ENCODE results near the gene ETV4.

The ETV4 gene

DNA sequence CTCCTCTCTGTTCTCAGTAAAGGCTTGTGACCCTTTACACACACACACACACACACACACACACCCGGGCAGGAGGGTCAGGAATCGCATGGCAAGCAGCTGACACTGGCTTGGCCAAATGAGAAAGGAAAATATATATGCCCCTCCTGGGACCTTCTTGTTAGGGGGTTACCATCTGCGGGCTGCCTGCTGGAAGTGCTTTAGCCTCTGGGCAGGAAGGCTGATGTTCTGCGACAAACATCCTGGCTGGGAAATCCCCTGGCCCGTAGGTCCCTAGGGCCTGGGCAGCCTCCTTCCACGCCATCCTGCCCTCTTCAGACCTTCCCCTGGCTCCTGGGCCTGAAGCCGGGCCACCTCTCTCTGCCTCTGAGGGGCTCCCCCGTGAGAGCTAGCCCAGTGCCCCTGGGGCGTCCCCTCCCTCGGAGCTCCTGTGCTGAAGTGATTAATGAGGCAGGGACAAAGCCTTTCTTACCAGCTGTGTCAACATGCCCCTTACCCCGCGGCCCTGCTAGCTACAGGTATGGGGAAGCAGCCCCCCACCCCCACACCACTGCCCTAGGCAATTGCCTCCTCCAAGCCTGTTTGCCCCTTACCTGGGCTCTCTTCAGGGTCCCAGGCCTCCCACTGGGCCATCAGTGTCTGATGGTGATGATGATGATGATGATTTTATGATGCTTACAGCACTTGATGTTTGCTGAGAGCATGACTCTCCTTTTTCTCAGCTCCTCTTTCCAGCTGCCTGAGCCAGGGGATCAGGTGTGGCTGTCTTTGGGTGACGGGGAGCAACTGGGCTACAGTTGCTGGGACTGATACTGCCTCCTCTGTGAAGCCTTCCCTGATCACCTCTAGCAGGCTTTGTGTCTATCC, 32.8 kb upstream of the ETV4 start:
- Histone ChIP-seq H3K36me3 (ENCODE audit: control insufficient read depth, insufficient read depth, low read length) (no peaks in the 10 kb centered on the region), H3K9ac (ENCODE audit: low read length) (no peak overlapping the region), H3K27ac (ENCODE audit: low read depth, low read length) (no peak overlapping the region), H3K4me1 (ENCODE audit: control insufficient read depth, insufficient read depth, low read length) (no peaks in the 10 kb centered on the region), H3K27me3 (ENCODE audit: control insufficient read depth, insufficient read depth, low read length) (no peaks in the 10 kb centered on the region), H3K4me3 (ENCODE audit: low read length) (no peak overlapping the region)

DNA sequence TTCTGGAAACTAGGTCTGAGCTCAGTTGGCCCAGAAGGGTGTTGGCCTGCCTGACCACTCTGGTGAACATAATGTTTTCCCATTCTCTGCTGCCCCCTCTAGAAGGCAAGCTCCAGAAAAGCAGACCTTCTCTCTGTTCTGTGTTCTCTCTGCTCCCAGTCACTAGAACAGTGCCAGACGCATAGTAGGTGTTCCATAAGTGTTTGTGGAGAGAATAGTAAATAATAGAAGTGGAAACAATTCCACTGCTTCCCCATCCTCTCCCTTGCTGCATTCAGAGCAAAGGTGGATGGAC, 32.2 kb upstream of the ETV4 start:
- no peak overlapping the region for H3K27ac ChIP-seq (ENCODE audit: low read depth, low read length)
- H3K27me3 ChIP-seq (ENCODE audit: control insufficient read depth, insufficient read depth, low read length), result no peaks in the 10 kb centered on the region
- no peak overlapping the region for H3K9ac ChIP-seq (ENCODE audit: low read length)
- H3K4me1 ChIP-seq (ENCODE audit: control insufficient read depth, insufficient read depth, low read length), result no peaks in the 10 kb centered on the region
- no peaks in the 10 kb centered on the region for H3K36me3 ChIP-seq (ENCODE audit: control insufficient read depth, insufficient read depth, low read length)
- no peak overlapping the region for H3K4me3 ChIP-seq (ENCODE audit: low read length)

- no peaks in the 10 kb centered on the region for H3K36me3 ChIP-seq (ENCODE audit: control insufficient read depth, insufficient read depth, low read length)
- H3K27me3 ChIP-seq (ENCODE audit: control insufficient read depth, insufficient read depth, low read length), result no peaks in the 10 kb centered on the region
- no peak overlapping the region for H3K9ac ChIP-seq (ENCODE audit: low read length)
- no peaks in the 10 kb centered on the region for H3K4me1 ChIP-seq (ENCODE audit: control insufficient read depth, insufficient read depth, low read length)
- H3K27ac ChIP-seq (ENCODE audit: low read depth, low read length), result no peak overlapping the region
- H3K4me3 ChIP-seq (ENCODE audit: low read length), result no peak overlapping the region
Measured at GRCh38 chr17:43577664-43578403, 31.7 kb upstream of the ETV4 start.

- Histone ChIP-seq H3K36me3 (ENCODE audit: control insufficient read depth, insufficient read depth, low read length) (no peaks in the 10 kb centered on the region), H3K27me3 (ENCODE audit: control insufficient read depth, insufficient read depth, low read length) (no peaks in the 10 kb centered on the region), H3K27ac (ENCODE audit: low read depth, low read length) (no peak overlapping the region), H3K4me1 (ENCODE audit: control insufficient read depth, insufficient read depth, low read length) (no peaks in the 10 kb centered on the region), H3K9ac (ENCODE audit: low read length) (no peak overlapping the region), H3K4me3 (ENCODE audit: low read length) (no peak overlapping the region)
Measured at GRCh38 chr17:43576563-43577229, 30.6 kb upstream of the ETV4 start.

- H3K27ac ChIP-seq (ENCODE audit: low read depth, low read length), result no peak overlapping the region
Measured at GRCh38 chr17:43574896-43575525, 28.9 kb upstream of the ETV4 start.

GRCh38 chr17:43574348-43574747, 28.2 kb upstream of the ETV4 start:
- Histone ChIP-seq H3K4me3 (ENCODE audit: low read length) (no peak overlapping the region), H3K27ac (ENCODE audit: low read depth, low read length) (no peak overlapping the region), H3K9ac (ENCODE audit: low read length) (no peak overlapping the region), H3K27me3 (ENCODE audit: control insufficient read depth, insufficient read depth, low read length) (no peaks in the 10 kb centered on the region), H3K36me3 (ENCODE audit: control insufficient read depth, insufficient read depth, low read length) (no peaks in the 10 kb centered on the region), H3K4me1 (ENCODE audit: control insufficient read depth, insufficient read depth, low read length) (no peaks in the 10 kb centered on the region)

More at GRCh38 chr17:43574896-43575525, 28.9 kb upstream of the ETV4 start:
- Histone ChIP-seq H3K27me3 (ENCODE audit: control insufficient read depth, insufficient read depth, low read length) (no peaks in the 10 kb centered on the region), H3K9ac (ENCODE audit: low read length) (no peak overlapping the region), H3K36me3 (ENCODE audit: control insufficient read depth, insufficient read depth, low read length) (no peaks in the 10 kb centered on the region), H3K4me1 (ENCODE audit: control insufficient read depth, insufficient read depth, low read length) (no peaks in the 10 kb centered on the region), H3K4me3 (ENCODE audit: low read length) (no peak overlapping the region)

DNA sequence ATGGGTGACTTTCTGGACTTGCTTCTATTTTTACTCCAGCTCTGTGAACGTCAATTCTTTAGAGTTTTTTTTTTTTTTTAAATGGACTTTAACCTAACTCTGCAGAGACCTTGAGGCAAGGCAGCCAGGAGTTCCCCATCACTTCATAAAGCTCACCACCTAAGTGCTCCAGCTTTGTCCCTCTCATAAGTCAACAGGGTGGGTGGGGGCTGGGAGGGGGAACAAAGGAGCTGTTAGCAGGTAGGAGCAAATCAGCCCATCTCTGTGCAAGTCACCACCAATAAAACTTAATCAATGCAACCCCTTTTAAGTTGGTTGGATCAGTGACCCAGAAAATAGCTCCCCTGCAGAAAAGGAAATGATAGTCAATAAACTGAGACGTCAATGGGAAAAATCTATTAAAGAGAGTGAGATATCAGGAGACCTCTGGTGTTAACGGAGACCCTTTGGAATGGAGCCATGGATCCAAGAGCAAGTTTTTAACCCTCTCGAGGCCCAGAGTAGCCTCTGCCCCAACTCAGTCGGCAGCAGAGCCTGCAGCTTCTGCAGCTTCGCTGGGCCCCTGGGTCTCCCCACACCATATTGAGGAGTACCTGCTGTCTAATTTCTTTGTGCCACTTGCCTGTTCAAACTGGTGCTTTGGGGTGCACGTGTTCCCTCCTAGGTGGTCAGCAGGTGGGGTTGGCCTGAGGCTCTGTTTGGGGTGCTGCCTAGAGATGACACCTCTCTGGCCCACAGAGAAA, 27.6 kb upstream of the ETV4 start:
- no peaks in the 10 kb centered on the region for H3K36me3 ChIP-seq (ENCODE audit: control insufficient read depth, insufficient read depth, low read length)
- H3K4me3 ChIP-seq (ENCODE audit: low read length), result no peak overlapping the region
- H3K27ac ChIP-seq (ENCODE audit: low read depth, low read length), result no peak overlapping the region
- no peak overlapping the region for H3K9ac ChIP-seq (ENCODE audit: low read length)
- H3K4me1 ChIP-seq (ENCODE audit: control insufficient read depth, insufficient read depth, low read length), result no peaks in the 10 kb centered on the region
- no peaks in the 10 kb centered on the region for H3K27me3 ChIP-seq (ENCODE audit: control insufficient read depth, insufficient read depth, low read length)

DNA sequence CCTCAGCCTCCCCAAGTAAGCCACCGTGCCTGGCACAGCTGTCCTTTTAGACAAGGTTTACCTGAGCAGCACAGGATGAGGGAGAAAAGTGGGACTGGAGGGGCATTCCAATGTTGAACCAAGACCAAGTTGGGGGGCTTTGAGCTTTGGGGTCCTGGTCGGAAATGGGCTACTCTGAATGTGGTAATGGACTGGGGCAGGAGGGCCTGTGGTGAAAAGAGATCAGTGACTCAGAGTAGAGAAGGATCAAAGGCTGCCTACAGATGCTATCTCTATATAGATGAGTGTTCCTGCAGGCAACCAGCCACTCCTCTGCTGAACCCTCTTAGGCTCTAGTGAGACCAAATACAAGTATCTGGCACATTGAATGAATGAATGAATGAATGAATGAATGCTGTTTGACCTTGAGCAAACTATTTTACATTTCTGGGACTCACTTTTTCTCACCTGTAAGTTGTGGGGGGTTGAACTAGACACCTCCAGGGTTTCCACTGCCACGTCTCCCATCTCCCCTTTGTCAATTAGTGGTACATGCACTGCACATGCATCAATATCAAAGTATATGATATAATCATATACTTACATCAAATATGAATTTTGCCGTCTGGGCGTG, 26.3 kb upstream of the ETV4 start:
- Histone ChIP-seq H3K27ac (ENCODE audit: low read depth, low read length) (no peak overlapping the region), H3K4me1 (ENCODE audit: control insufficient read depth, insufficient read depth, low read length) (no peaks in the 10 kb centered on the region), H3K27me3 (ENCODE audit: control insufficient read depth, insufficient read depth, low read length) (no peaks in the 10 kb centered on the region), H3K9ac (ENCODE audit: low read length) (no peak overlapping the region), H3K4me3 (ENCODE audit: low read length) (no peak overlapping the region), H3K36me3 (ENCODE audit: control insufficient read depth, insufficient read depth, low read length) (no peaks in the 10 kb centered on the region)

DNA sequence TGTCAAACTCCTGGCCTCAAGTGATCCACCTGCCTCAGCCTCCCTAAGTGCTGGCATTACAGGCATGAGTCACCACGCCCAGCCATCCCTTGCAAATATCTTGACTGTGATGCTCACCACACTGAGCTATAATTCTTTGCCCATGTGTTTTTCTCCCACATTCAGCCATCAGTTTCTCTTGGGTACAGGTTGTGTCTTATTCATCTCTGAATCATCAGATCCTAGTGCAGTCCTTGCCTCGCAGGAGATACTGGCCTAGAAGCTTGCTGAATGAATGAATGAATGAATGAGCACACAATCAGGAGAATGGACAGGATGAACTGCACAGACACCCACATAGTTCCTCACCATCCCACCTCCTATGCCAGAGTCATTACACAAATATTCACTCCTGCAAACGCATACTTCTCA, 24.4 kb upstream of the ETV4 start:
- H3K27ac ChIP-seq (ENCODE audit: low read depth, low read length), result no peak overlapping the region
- H3K4me3 ChIP-seq (ENCODE audit: low read length), result no peak overlapping the region
- H3K36me3 ChIP-seq (ENCODE audit: control insufficient read depth, insufficient read depth, low read length), result no peaks in the 10 kb centered on the region
- no peak overlapping the region for H3K9ac ChIP-seq (ENCODE audit: low read length)
- H3K4me1 ChIP-seq (ENCODE audit: control insufficient read depth, insufficient read depth, low read length), result no peaks in the 10 kb centered on the region
- no peaks in the 10 kb centered on the region for H3K27me3 ChIP-seq (ENCODE audit: control insufficient read depth, insufficient read depth, low read length)

DNA sequence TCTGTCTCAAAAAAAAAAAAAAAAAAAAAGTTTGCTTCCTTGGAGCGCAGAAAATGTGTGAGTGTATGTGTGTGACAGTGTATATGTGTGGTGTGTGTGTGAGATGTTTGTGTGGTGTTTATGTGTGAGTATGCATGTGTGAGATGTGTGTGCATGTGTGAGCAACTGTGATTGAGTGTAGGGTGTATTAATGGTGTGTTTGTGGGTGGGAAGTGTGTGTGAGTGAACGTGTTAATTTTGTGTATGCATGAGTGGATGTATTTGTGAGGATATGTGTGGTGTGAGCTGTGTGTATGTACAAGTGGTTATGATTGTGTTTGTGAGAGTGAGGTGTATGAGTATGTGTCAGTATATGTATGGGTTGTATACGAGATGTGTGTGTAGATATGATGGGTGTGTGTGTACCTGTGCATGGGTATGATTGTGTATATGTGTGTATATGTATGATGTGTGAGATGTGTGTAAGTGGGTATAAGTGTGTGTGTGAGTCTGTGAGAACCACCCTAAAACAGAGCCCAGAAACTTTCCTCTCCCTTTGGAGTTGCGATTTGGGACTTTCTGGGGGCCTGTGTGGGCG, 22.5 kb upstream of the ETV4 start:
- no peak overlapping the region for H3K9ac ChIP-seq (ENCODE audit: low read length)
- no peak overlapping the region for H3K4me3 ChIP-seq (ENCODE audit: low read length)
- no peaks in the 10 kb centered on the region for H3K27me3 ChIP-seq (ENCODE audit: control insufficient read depth, insufficient read depth, low read length)
- no peaks in the 10 kb centered on the region for H3K4me1 ChIP-seq (ENCODE audit: control insufficient read depth, insufficient read depth, low read length)
- H3K27ac ChIP-seq (ENCODE audit: low read depth, low read length), result no peak overlapping the region
- H3K36me3 ChIP-seq (ENCODE audit: control insufficient read depth, insufficient read depth, low read length), result no peaks in the 10 kb centered on the region

Measured in rectal smooth muscle tissue (tissue), 1 donor.